Ascending aorta (tissue), 2 donors: ENCODE results near the gene TNFSF12. TPM values are rescaled to one million over a fixed set of nuclear protein-coding genes. Genes with fewer than 3 reads are reported as not detected.

Experiments used
- DNase-seq, 2 donors: peaks; one replicate each; pipeline ENCODE4 v3.0.0-alpha.2; 2019; ENCODE audit warnings: low spot score in 2 of 2
- H3K27ac ChIP-seq, 2 donors: fragments of 200-600 bp; sonication (generic); one replicate each; pipeline ENCODE4 v1.5.1; 2016 to 2017; ENCODE audit warnings: mild to moderate bottlenecking in 1 of 2
- H3K27me3 ChIP-seq: fragments of 200-600 bp; sonication (generic); one replicate; pipeline ENCODE4 v1.5.1; 2017
- H3K36me3 ChIP-seq, 2 donors: fragments of 200-600 bp; sonication (generic); one replicate each; pipeline ENCODE4 v1.5.1; 2016
- H3K4me1 ChIP-seq, 2 donors: fragments of 200-600 bp; sonication (generic); one replicate each; pipeline ENCODE4 v1.5.1; 2016 to 2017; ENCODE audit warnings: mild to moderate bottlenecking in 1 of 2
- H3K4me3 ChIP-seq, 2 donors: fragments of 200-600 bp; sonication (generic); one replicate each; pipeline ENCODE4 v1.5.1; 2016 to 2017; ENCODE audit warnings: mild to moderate bottlenecking in 1 of 2
- H3K9me3 ChIP-seq, 2 donors: fragments of 200-600 bp; sonication (generic); one replicate each; pipeline ENCODE4 v1.5.1; 2016
- CTCF ChIP-seq, 3 experiments: fragments of 200-600 bp in 2 of 3; fragments of 450-650 bp in 1 of 3; sonication (generic) in 2 of 3; IDR thresholded peaks; one replicate each; pipeline ENCODE4 v1.5.1; 2016 to 2019; ENCODE audit warnings: antibody characterized with exemption in 3 of 3, mild to moderate bottlenecking in 1 of 3, moderate library complexity in 1 of 3
- intact Hi-C: fragments of 100-400 bp; cut with DNase I; formaldehyde crosslinking; loops from one replicate; pipeline ENCODE4 v1.15.1; 2023
- total RNA-seq: library from RNA; depleted of rRNA; stranded (reverse); fragments of >200 nt; gene quantifications from one replicate; pipeline ENCODE4 v1.1.0, GENCODE V29; 2016

Gene TNFSF12
- total RNA-seq, 1 donor from 2014 or later: 88.6 TPM

GRCh38 chr17:7580604-7581575, 32.0 kb downstream of the TNFSF12 start:
- intact Hi-C loops: loop anchor here (10.0 kb wide), 1 partner anchor 594 kb away; the partner anchor contains the start of gene TMEM107
- H3K4me1 ChIP-seq: peaks cover 25 to 37% of the 10 kb centered on the region in 2 donors
- no peak for TF ChIP-seq CTCF (IDR thresholded peaks at IDR 0.05)
- H3K27ac ChIP-seq: peak overlapping the region; percentile 85 to 87
- DNase-seq: no peak
- H3K9me3 ChIP-seq: no peaks in the 10 kb centered on the region
- H3K4me3 ChIP-seq: peak overlapping the region; percentile 30 to 65
- H3K36me3 ChIP-seq: peaks cover 31% of the 10 kb centered on the region in 2 donors
- H3K27me3 ChIP-seq: no peaks in the 10 kb centered on the region

- peak overlapping the region; percentile 85 to 87 for H3K27ac ChIP-seq
- H3K36me3 ChIP-seq: peaks cover 13 to 14% of the 10 kb centered on the region in 2 donors
- peak in 1 of 2 donors; percentile 69 for DNase-seq
- no peaks in the 10 kb centered on the region for H3K27me3 ChIP-seq
- no peaks in the 10 kb centered on the region for H3K9me3 ChIP-seq
- H3K4me3 ChIP-seq: peak overlapping the region; percentile 59 to 65
- peaks cover 25 to 37% of the 10 kb centered on the region in 2 donors for H3K4me1 ChIP-seq
- TF ChIP-seq CTCF (IDR thresholded peaks at IDR 0.05): no peak
- intact Hi-C loops: loop anchor here (1.0 to 10.0 kb wide), 2 partner anchors 10 to 592 kb away; partner anchors contain the start of gene TMEM107
Measured at GRCh38 chr17:7582396-7583252, 33.8 kb downstream of the TNFSF12 start.

- peak; percentile 79 to 98 for DNase-seq
- peak within 1 kb of the TSS; percentile 85 to 87 for H3K27ac ChIP-seq
- H3K9me3 ChIP-seq: no peaks in the 10 kb centered on the region
- intact Hi-C loops: loop anchor here (1.0 to 10.0 kb wide), 2 partner anchors 11 to 591 kb away; partner anchors contain the start of gene TMEM107
- no peak for TF ChIP-seq CTCF (IDR thresholded peaks at IDR 0.05)
- H3K36me3 ChIP-seq: peaks cover 5% of the 10 kb centered on the region in 2 donors
- peak within 1 kb of the TSS; percentile 59 to 65 for H3K4me3 ChIP-seq
- no peaks in the 10 kb centered on the region for H3K27me3 ChIP-seq
- peaks cover 25 to 42% of the 10 kb centered on the region in 2 donors for H3K4me1 ChIP-seq
Measured at GRCh38 chr17:7583253-7584109, 34.6 kb downstream of the TNFSF12 start, which contains the start of gene MPDU1. TSS of gene MPDU1 (plus strand) at chr17:7583852. CDS start at chr17:7583863, 11 bp downstream.

- Histone ChIP-seq H3K4me1 (peaks cover 22 to 36% of the 10 kb centered on the region in 2 donors), H3K27ac (no peak overlapping the region), H3K9me3 (no peaks in the 10 kb centered on the region), H3K4me3 (no peak overlapping the region), H3K27me3 (no peaks in the 10 kb centered on the region), H3K36me3 (peaks cover 7 to 9% of the 10 kb centered on the region in 2 donors)
- intact Hi-C loops: loop anchor here (10.0 kb wide), 1 partner anchor 588 kb away; the partner anchor contains the start of gene TMEM107
- TF ChIP-seq CTCF (IDR thresholded peaks at IDR 0.05): no peak
- DNase-seq: no peak
Measured at GRCh38 chr17:7586673-7587419, 38.0 kb downstream of the TNFSF12 start.
